Tibial nerve (tissue), 4 donors: ENCODE results near the gene DNM3.

ENCODE experiments used
- CTCF ChIP-seq, 5 experiments: fragments of 200-600 bp in 3 of 5; fragments of 450-650 bp in 2 of 5; sonication (generic) in 3 of 5; IDR thresholded peaks; one replicate each; pipeline ENCODE4 v1.5.1; 2016 to 2019; ENCODE audit warnings: antibody characterized with exemption in 5 of 5, mild to moderate bottlenecking in 3 of 5, moderate library complexity in 2 of 5
- EP300 ChIP-seq, 2 donors: sonication (generic); formaldehyde crosslinking; IDR thresholded peaks; one replicate each; pipeline ENCODE4 v1.6.1; 2017; ENCODE audit warnings: antibody characterized with exemption in 2 of 2, mild to moderate bottlenecking in 1 of 2
- POLR2A ChIP-seq, 2 donors: fragments of 450-650 bp; IDR thresholded peaks; one replicate each; pipeline ENCODE4 v1.6.1; 2017; ENCODE audit warnings: antibody characterized with exemption in 2 of 2, mild to moderate bottlenecking in 2 of 2, moderate library complexity in 2 of 2

GRCh38 chr1:172121081-172121717 is 279.9 kb downstream of the DNM3 start:
- no peak for TF ChIP-seq CTCF (IDR thresholded peaks at IDR 0.05)
- TF ChIP-seq POLR2A (IDR thresholded peaks at IDR 0.05): no peak
- TF ChIP-seq EP300 (IDR thresholded peaks at IDR 0.05): no peak
